Panc1 (cell line): Measurements from ENCODE around the gene UST.

Experiments used
- CTCF ChIP-seq: fragments of 450-650 bp; IDR thresholded peaks from 2 replicates; pipeline ENCODE4 v1.5.1; 2017; ENCODE audit warnings: mild to moderate bottlenecking
- POLR2AphosphoS5 ChIP-seq: IDR thresholded peaks from 2 replicates; pipeline ENCODE4 v1.6.1; 2012; ENCODE audit warnings: mild to moderate bottlenecking, low read depth, low read length, moderate library complexity
- REST ChIP-seq, 2 experiments: IDR thresholded peaks; 2 replicates each; pipeline ENCODE4 v1.6.1; 2011 to 2012; ENCODE audit warnings: low read depth in 2 of 2, control low read depth in 1 of 2, low read length in 1 of 2, mild to moderate bottlenecking in 1 of 2, moderate library complexity in 1 of 2; ENCODE audit not compliant: insufficient read depth in 1 of 2

GRCh38 chr6:149093643-149094042 lies 346.8 kb downstream of the UST start:
- TF ChIP-seq CTCF (no peak), REST (IDR thresholded peaks at IDR 0.05; ENCODE audit: insufficient read depth in 1 of 2, low read depth in 2 of 2, low read length in 1 of 2) (no peak), POLR2AphosphoS5 (no peak)
